ENCODE results near the gene RSPH6A. TPM values are rescaled to one million over a fixed set of nuclear protein-coding genes. Genes with fewer than 3 reads are reported as not detected.
A peak's percentile ranks its signal among the peaks of the same experiment; 100 is the strongest.

The RSPH6A gene
- polyA plus RNA-seq, 1 of the 3 experiments (the other 2 are of a cell fraction), result 0.02 TPM

DNA sequence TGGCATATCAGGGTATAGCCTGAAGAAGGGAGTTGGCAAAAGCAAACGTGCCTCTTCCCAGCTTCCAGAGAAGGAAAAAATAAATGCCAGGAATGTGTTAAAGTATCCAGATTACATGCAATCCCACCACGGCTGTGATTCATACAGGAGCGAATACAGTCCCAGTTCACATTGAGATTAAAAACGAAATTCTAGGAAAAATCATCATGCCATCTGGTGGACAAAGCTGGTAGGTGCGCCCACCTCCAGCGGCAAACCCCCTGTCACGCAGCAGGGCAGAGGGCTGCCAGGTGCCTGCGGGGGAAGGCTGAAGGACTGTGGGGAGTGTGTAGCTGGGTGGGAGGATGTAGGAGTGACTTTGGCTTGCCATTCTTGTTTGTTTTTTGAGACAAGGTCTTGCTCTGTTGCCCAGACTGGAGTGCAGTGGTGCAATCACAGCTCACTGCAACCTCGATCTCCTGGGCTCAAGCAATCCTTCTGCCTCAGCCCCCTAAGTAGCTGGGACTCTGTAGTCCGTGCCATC lies 16.1 kb downstream of the RSPH6A start (continued):
- no peak for TF ChIP-seq EP300 (IDR thresholded peaks at IDR 0.05; ENCODE audit: borderline replicate concordance in 1 of 2, low read depth in 1 of 2, low read length in 1 of 2)
- no peak for TF ChIP-seq MEF2A (IDR thresholded peaks at IDR 0.05; ENCODE audit: borderline replicate concordance, low read depth)
- no peak for TF ChIP-seq FOXJ3 (CRISPR knock-in tag; IDR thresholded peaks at IDR 0.05)
- no peak for TF ChIP-seq JUND (IDR thresholded peaks at IDR 0.05)
- TF ChIP-seq FOXM1 (IDR thresholded peaks at IDR 0.05; ENCODE audit: low read depth), result no peak
- TF ChIP-seq RXRA (IDR thresholded peaks at IDR 0.05; ENCODE audit: borderline replicate concordance, low read depth), result no peak
- TF ChIP-seq NFIC (IDR thresholded peaks at IDR 0.05; ENCODE audit: borderline replicate concordance), result no peak
- no peak for TF ChIP-seq IRF3 (IDR thresholded peaks at IDR 0.05; ENCODE audit: low read depth, low read length)
- TF ChIP-seq PBX3 (IDR thresholded peaks at IDR 0.05), result no peak
- TF ChIP-seq NRF1 (IDR thresholded peaks at IDR 0.05; ENCODE audit: low read depth, low read length), result no peak
- TF ChIP-seq USF1 (IDR thresholded peaks at IDR 0.05; ENCODE audit: borderline replicate concordance, low read depth), result no peak
- TF ChIP-seq FOSL2 (IDR thresholded peaks at IDR 0.05; ENCODE audit: borderline replicate concordance, low read depth), result peak; percentile 17; the same call in 1 of the 2 replicates
- TF ChIP-seq CHD2 (IDR thresholded peaks at IDR 0.05; ENCODE audit: low read length, partially characterized antibody), result no peak
- no peak for TF ChIP-seq USF2 (IDR thresholded peaks at IDR 0.05; ENCODE audit: borderline replicate concordance, low read depth, low read length)
- no peak for TF ChIP-seq GABPA (IDR thresholded peaks at IDR 0.05; ENCODE audit: low read depth)
- no peak for TF ChIP-seq GATA2 (CRISPR knock-in tag; IDR thresholded peaks at IDR 0.05)
- TF ChIP-seq RAD21 (IDR thresholded peaks at IDR 0.05; ENCODE audit: low read length), result peak; percentile 71
- TF ChIP-seq TEAD4 (IDR thresholded peaks at IDR 0.05; ENCODE audit: borderline replicate concordance, insufficient read depth), result no peak
- no peak for TF ChIP-seq RFX5 (IDR thresholded peaks at IDR 0.05; ENCODE audit: low read length)
- peak; percentile 87 for TF ChIP-seq CTCF (IDR thresholded peaks at IDR 0.05)
